Astrocyte (in vitro differentiated cells and primary cell): ENCODE measurements around the gene SLC25A33. TPM values are rescaled to one million over a fixed set of nuclear protein-coding genes. Genes with fewer than 3 reads are reported as not detected.

ENCODE experiments used
- DNase-seq: peaks from one replicate; pipeline ENCODE4 v3.0.0-alpha.2; 2010; ENCODE audit warnings: low read depth
- FAIRE-seq: peaks from 2 replicates; lab custom pipeline; 2011; peaks lifted over from hg19 to GRCh38; lab: Jason Lieb, UNC
- H2AFZ ChIP-seq: 2 replicates; pipeline ENCODE4 v1.6.0; 2012; ENCODE audit warnings: low read depth, low read length, inconsistent platforms
- H3K27ac ChIP-seq: 2 replicates; pipeline ENCODE4 v1.5.1; 2011; ENCODE audit warnings: low read depth, low read length, inconsistent platforms
- H3K27me3 ChIP-seq: 2 replicates; pipeline ENCODE4 v1.6.0; 2011; ENCODE audit warnings: low read length, inconsistent platforms; ENCODE audit not compliant: insufficient read depth
- H3K36me3 ChIP-seq: 2 replicates; pipeline ENCODE4 v1.5.1; 2011; ENCODE audit warnings: low read length, inconsistent platforms; ENCODE audit not compliant: insufficient read depth
- H3K4me1 ChIP-seq: 2 replicates; pipeline ENCODE4 v1.5.1; 2011; ENCODE audit warnings: low read length, inconsistent platforms; ENCODE audit not compliant: insufficient read depth
- H3K4me2 ChIP-seq: 2 replicates; pipeline ENCODE4 v1.6.0; 2012; ENCODE audit warnings: low read length, inconsistent platforms
- H3K4me3 ChIP-seq: 2 replicates; pipeline ENCODE4 v1.5.1; 2011; ENCODE audit warnings: low read depth, mild to moderate bottlenecking, low read length, inconsistent platforms; ENCODE audit not compliant: insufficient read depth
- H3K79me2 ChIP-seq: 2 replicates; pipeline ENCODE4 v1.6.0; 2012; ENCODE audit warnings: mild to moderate bottlenecking, low read length, inconsistent platforms; ENCODE audit not compliant: insufficient read depth
- H3K9ac ChIP-seq: 2 replicates; pipeline ENCODE4 v1.6.0; 2012; ENCODE audit warnings: mild to moderate bottlenecking, low read length, inconsistent platforms
- H3K9me3 ChIP-seq: 2 replicates; pipeline ENCODE4 v1.5.1; 2012; ENCODE audit warnings: low read depth, mild to moderate bottlenecking, low read length, inconsistent platforms; ENCODE audit not compliant: insufficient read depth
- H4K20me1 ChIP-seq: 2 replicates; pipeline ENCODE4 v1.6.0; 2012; ENCODE audit warnings: low read length, inconsistent platforms; ENCODE audit not compliant: insufficient read depth
- H3K27ac Mint-ChIP-seq: one replicate; pipeline ENCODE4 v1.8.0; 2021; ENCODE audit warnings: mild to moderate bottlenecking, mixed read lengths; ENCODE audit not compliant: unreplicated experiment
- H3K27me3 Mint-ChIP-seq: one replicate; pipeline ENCODE4 v1.8.0; 2021; ENCODE audit warnings: low read depth, mixed read lengths; ENCODE audit not compliant: unreplicated experiment
- H3K36me3 Mint-ChIP-seq: one replicate; pipeline ENCODE4 v1.8.0; 2021; ENCODE audit warnings: low read depth, mixed read lengths; ENCODE audit not compliant: unreplicated experiment
- H3K4me1 Mint-ChIP-seq: one replicate; pipeline ENCODE4 v1.8.0; 2021; ENCODE audit warnings: low read depth, mixed read lengths; ENCODE audit not compliant: unreplicated experiment
- H3K4me3 Mint-ChIP-seq: one replicate; pipeline ENCODE4 v1.8.0; 2021; ENCODE audit warnings: mild to moderate bottlenecking, moderate library complexity, mixed read lengths; ENCODE audit not compliant: unreplicated experiment
- H3K9me3 Mint-ChIP-seq: one replicate; pipeline ENCODE4 v1.8.0; 2021; ENCODE audit warnings: mild to moderate bottlenecking, mixed read lengths; ENCODE audit not compliant: unreplicated experiment
- CTCF ChIP-seq: IDR thresholded peaks from 2 replicates; pipeline ENCODE4 v1.5.1; 2011; ENCODE audit warnings: low read depth, mild to moderate bottlenecking, inconsistent platforms, low read length, moderate library complexity; ENCODE audit not compliant: insufficient read depth
- EZH2 ChIP-seq: IDR thresholded peaks from 2 replicates; pipeline ENCODE4 v1.6.1; 2012; ENCODE audit warnings: mild to moderate bottlenecking, low read length, inconsistent platforms; ENCODE audit not compliant: insufficient read depth
- total RNA-seq: library from RNA; stranded (reverse); gene quantifications from 2 replicates; pipeline ENCODE4 v1.2.1, GENCODE V29; 2021

The SLC25A33 gene
- total RNA-seq, 1 donor from 2014 or later: 6.7 TPM

DNA sequence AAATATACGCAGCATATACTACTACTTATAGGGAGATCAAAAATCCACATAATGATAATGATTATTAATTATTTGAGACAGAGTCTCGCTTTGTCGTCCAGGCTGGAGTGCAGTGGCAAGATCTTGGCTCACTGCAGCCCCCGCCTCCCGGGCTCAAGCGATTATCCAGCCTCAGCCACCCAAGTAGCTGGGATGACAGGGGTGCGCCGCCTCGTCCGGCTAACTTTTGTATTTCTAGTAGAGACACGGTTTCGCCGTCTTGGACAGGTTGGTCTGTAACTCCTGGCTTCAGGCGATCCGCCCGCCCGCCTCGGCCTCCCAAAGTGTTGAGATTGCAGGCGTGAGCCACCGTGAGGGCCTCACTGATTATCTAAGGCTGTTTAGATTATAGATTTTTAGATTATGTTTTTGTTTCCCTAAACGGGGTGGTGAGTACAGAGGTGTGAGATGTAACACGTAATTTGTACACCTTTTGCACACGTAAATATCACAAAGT is 548 bp upstream of the SLC25A33 start:
- peak overlapping the region; percentile 78 for H3K27ac Mint-ChIP-seq
- peak overlapping the region; percentile 87 for H3K4me2 ChIP-seq

DNA sequence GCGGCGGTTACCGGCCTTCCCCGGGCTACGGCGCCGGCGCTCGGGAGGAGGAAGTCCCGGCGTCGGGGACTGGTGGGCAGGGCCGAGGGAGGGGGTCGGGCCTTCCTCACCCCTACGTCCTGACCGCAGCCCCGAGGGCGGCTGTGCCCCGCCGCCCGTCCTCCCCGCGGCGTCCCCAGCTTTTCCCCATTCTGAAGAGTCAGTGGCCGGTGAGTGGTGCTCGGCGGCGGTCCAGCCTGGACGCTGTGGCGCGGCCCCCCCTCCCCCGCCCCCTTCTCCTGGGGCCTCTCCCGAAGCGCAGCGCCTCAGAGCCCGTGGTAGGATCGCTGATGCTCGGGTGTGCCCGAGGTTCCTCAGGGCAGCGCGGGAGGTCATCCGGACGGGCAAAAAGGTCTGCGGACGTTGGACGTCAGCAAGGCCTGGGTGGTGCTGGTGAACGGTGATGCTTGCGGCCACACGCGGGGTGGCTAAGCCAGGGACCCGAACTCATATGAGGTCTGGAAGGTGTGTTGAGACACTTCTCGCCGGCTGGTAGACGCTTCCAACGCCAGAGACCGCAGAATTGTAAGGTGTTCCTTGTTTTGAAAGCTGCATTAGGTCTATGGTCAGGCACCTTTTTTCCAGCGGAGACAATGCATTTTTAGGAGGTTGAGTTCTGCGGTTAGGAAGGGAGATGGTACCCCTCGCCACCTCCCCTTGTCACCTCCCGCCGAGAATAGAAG is 725 bp downstream of the SLC25A33 start:
- peak overlapping the region; percentile 78 for H2AFZ ChIP-seq
- peak overlapping the region; percentile 94 for H3K4me3 Mint-ChIP-seq
- H3K9me3 Mint-ChIP-seq: no peaks in the 10 kb centered on the region

More for the DNA sequence above, 548 bp upstream of the SLC25A33 start:
- Histone ChIP-seq H2AFZ (peak overlapping the region; percentile 51), H3K4me3 (no peak overlapping the region), H4K20me1 (peaks cover 23% of the 10 kb centered on the region), H3K27ac (peak overlapping the region; percentile 28), H3K9me3 (no peaks in the 10 kb centered on the region), H3K9ac (no peak overlapping the region), H3K36me3 (no peaks in the 10 kb centered on the region), H3K27me3 (no peaks in the 10 kb centered on the region), H3K4me1 (peaks cover 9% of the 10 kb centered on the region), H3K79me2 (peaks cover 33% of the 10 kb centered on the region)
- FAIRE-seq: no peak
- DNase-seq: no peak
- no peak for TF ChIP-seq CTCF
- peak overlapping the region; percentile 85 for H3K4me3 Mint-ChIP-seq
- H3K4me1 Mint-ChIP-seq: no peaks in the 10 kb centered on the region
- peaks cover 5% of the 10 kb centered on the region for H3K36me3 Mint-ChIP-seq
- H3K9me3 Mint-ChIP-seq: no peaks in the 10 kb centered on the region
- H3K27me3 Mint-ChIP-seq: no peaks in the 10 kb centered on the region

GRCh38 chr1:9542430-9542829 is 3.2 kb downstream of the SLC25A33 start:
- Histone ChIP-seq H3K79me2 (peaks cover 58% of the 10 kb centered on the region), H3K4me2 (no peak overlapping the region), H3K27me3 (no peaks in the 10 kb centered on the region), H3K4me3 (no peak overlapping the region), H4K20me1 (peaks cover 46% of the 10 kb centered on the region), H3K4me1 (peaks cover 9% of the 10 kb centered on the region), H3K9me3 (no peaks in the 10 kb centered on the region), H2AFZ (no peak overlapping the region), H3K9ac (no peak overlapping the region), H3K27ac (no peak overlapping the region), H3K36me3 (no peaks in the 10 kb centered on the region)
- DNase-seq: peak; percentile 46
- H3K36me3 Mint-ChIP-seq: peaks cover 5% of the 10 kb centered on the region
- no peak overlapping the region for H3K4me3 Mint-ChIP-seq
- no peak overlapping the region for H3K27ac Mint-ChIP-seq
- no peaks in the 10 kb centered on the region for H3K4me1 Mint-ChIP-seq
- TF ChIP-seq CTCF: no peak
- no peak for TF ChIP-seq EZH2
- H3K27me3 Mint-ChIP-seq: no peaks in the 10 kb centered on the region
- FAIRE-seq: no peak
- H3K9me3 Mint-ChIP-seq: no peaks in the 10 kb centered on the region

More for the DNA sequence above, 725 bp downstream of the SLC25A33 start:
- peaks cover 45% of the 10 kb centered on the region for H3K79me2 ChIP-seq
- H3K27ac Mint-ChIP-seq: peak overlapping the region; percentile 88
- peaks cover 5% of the 10 kb centered on the region for H3K36me3 Mint-ChIP-seq
- no peaks in the 10 kb centered on the region for H3K36me3 ChIP-seq
- peak overlapping the region; percentile 64 for H3K4me3 ChIP-seq
- DNase-seq: peak; percentile 27
- no peaks in the 10 kb centered on the region for H3K27me3 Mint-ChIP-seq
- no peaks in the 10 kb centered on the region for H3K9me3 ChIP-seq
- H4K20me1 ChIP-seq: peaks cover 32% of the 10 kb centered on the region
- peak overlapping the region; percentile 87 for H3K4me2 ChIP-seq
- no peak for FAIRE-seq
- no peaks in the 10 kb centered on the region for H3K27me3 ChIP-seq
- no peaks in the 10 kb centered on the region for H3K4me1 Mint-ChIP-seq
- H3K4me1 ChIP-seq: peaks cover 9% of the 10 kb centered on the region
- peak overlapping the region; percentile 72 for H3K27ac ChIP-seq
- H3K9ac ChIP-seq: peak overlapping the region; percentile 86
- TF ChIP-seq EZH2: no peak
